ENCODE results near the gene INPP5A.

INPP5A gene

GRCh38 chr10:132514821-132515520 is 22.6 kb upstream of the INPP5A start:
- peaks cover 32% of the 10 kb centered on the region for H3K27me3 ChIP-seq (ENCODE audit: insufficient read depth, low read length)
- no peaks in the 10 kb centered on the region for H3K36me3 ChIP-seq (ENCODE audit: insufficient read depth, low read length)
- no peak overlapping the region for H3K4me3 ChIP-seq (ENCODE audit: low read length)
- H3K27ac ChIP-seq (ENCODE audit: low read depth, low read length) = no peak overlapping the region
- no peaks in the 10 kb centered on the region for H3K9me3 ChIP-seq (ENCODE audit: insufficient read depth, low read depth, low read length)
- no peak overlapping the region for H3K9ac ChIP-seq (ENCODE audit: low read depth, low read length)
- H3K4me1 ChIP-seq (ENCODE audit: insufficient read depth, low read length) = peaks cover 25% of the 10 kb centered on the region
- WGBS = 84% methylated on average over 20 of the region's 21 CpGs

GRCh38 chr10:132515811-132516726 is 21.5 kb upstream of the INPP5A start:
- peaks cover 42% of the 10 kb centered on the region for H3K27me3 ChIP-seq (ENCODE audit: insufficient read depth, low read length)
- H3K4me1 ChIP-seq (ENCODE audit: insufficient read depth, low read length) = peaks cover 25% of the 10 kb centered on the region
- H3K27ac ChIP-seq (ENCODE audit: low read depth, low read length) = no peak overlapping the region
- H3K36me3 ChIP-seq (ENCODE audit: insufficient read depth, low read length) = no peaks in the 10 kb centered on the region
- H3K9ac ChIP-seq (ENCODE audit: low read depth, low read length) = peak overlapping the region; percentile 67; the same call in 1 of the 2 replicates
- WGBS = 84% methylated on average over 19 of the region's 19 CpGs
- H3K4me3 ChIP-seq (ENCODE audit: low read length) = no peak overlapping the region
- no peaks in the 10 kb centered on the region for H3K9me3 ChIP-seq (ENCODE audit: insufficient read depth, low read depth, low read length)

GRCh38 chr10:132516771-132517725 is 20.5 kb upstream of the INPP5A start:
- H3K4me1 ChIP-seq (ENCODE audit: insufficient read depth, low read length) = peaks cover 25% of the 10 kb centered on the region
- H3K4me3 ChIP-seq (ENCODE audit: low read length) = peak overlapping the region; percentile 61
- WGBS = 22% methylated on average over 37 of the region's 37 CpGs
- H3K9me3 ChIP-seq (ENCODE audit: insufficient read depth, low read depth, low read length) = no peaks in the 10 kb centered on the region
- H3K36me3 ChIP-seq (ENCODE audit: insufficient read depth, low read length) = no peaks in the 10 kb centered on the region
- H3K27ac ChIP-seq (ENCODE audit: low read depth, low read length) = peak overlapping the region; percentile 81; the same call in 1 of the 2 replicates
- peaks cover 42% of the 10 kb centered on the region for H3K27me3 ChIP-seq (ENCODE audit: insufficient read depth, low read length)
- peak overlapping the region; percentile 67 for H3K9ac ChIP-seq (ENCODE audit: low read depth, low read length)

GRCh38 chr10:132517951-132518521 is 19.6 kb upstream of the INPP5A start:
- Histone ChIP-seq H3K27me3 (ENCODE audit: insufficient read depth, low read length) (peaks cover 43% of the 10 kb centered on the region), H3K27ac (ENCODE audit: low read depth, low read length) (no peak overlapping the region; the same call in 1 of the 2 replicates), H3K9me3 (ENCODE audit: insufficient read depth, low read depth, low read length) (no peaks in the 10 kb centered on the region), H3K9ac (ENCODE audit: low read depth, low read length) (no peak overlapping the region), H3K4me1 (ENCODE audit: insufficient read depth, low read length) (peaks cover 25% of the 10 kb centered on the region), H3K4me3 (ENCODE audit: low read length) (peak overlapping the region; percentile 61), H3K36me3 (ENCODE audit: insufficient read depth, low read length) (no peaks in the 10 kb centered on the region)
- WGBS = 6% methylated on average over 15 of the region's 16 CpGs

- Histone ChIP-seq H3K4me3 (ENCODE audit: low read length) (peak overlapping the region; percentile 61), H3K4me1 (ENCODE audit: insufficient read depth, low read length) (peaks cover 25% of the 10 kb centered on the region), H3K9me3 (ENCODE audit: insufficient read depth, low read depth, low read length) (no peaks in the 10 kb centered on the region), H3K36me3 (ENCODE audit: insufficient read depth, low read length) (no peaks in the 10 kb centered on the region), H3K27ac (ENCODE audit: low read depth, low read length) (peak overlapping the region; percentile 3; the same call in 1 of the 2 replicates), H3K9ac (ENCODE audit: low read depth, low read length) (peak overlapping the region; percentile 11), H3K27me3 (ENCODE audit: insufficient read depth, low read length) (peaks cover 45% of the 10 kb centered on the region)
- WGBS = 6% methylated on average over 29 of the region's 29 CpGs
These were observed 18.8 kb upstream of the INPP5A start for GRCh38 chr10:132518572-132519381.

- Histone ChIP-seq H3K9me3 (ENCODE audit: insufficient read depth, low read depth, low read length) (no peaks in the 10 kb centered on the region), H3K4me1 (ENCODE audit: insufficient read depth, low read length) (peaks cover 25% of the 10 kb centered on the region), H3K27ac (ENCODE audit: low read depth, low read length) (no peak overlapping the region), H3K27me3 (ENCODE audit: insufficient read depth, low read length) (peaks cover 52% of the 10 kb centered on the region), H3K9ac (ENCODE audit: low read depth, low read length) (no peak overlapping the region), H3K36me3 (ENCODE audit: insufficient read depth, low read length) (no peaks in the 10 kb centered on the region), H3K4me3 (ENCODE audit: low read length) (peak overlapping the region; percentile 61)
- WGBS = 72% methylated on average over 30 of the region's 30 CpGs
These were observed 18.0 kb upstream of the INPP5A start for GRCh38 chr10:132519382-132520176.

- peaks cover 25% of the 10 kb centered on the region for H3K4me1 ChIP-seq (ENCODE audit: insufficient read depth, low read length)
- H3K9ac ChIP-seq (ENCODE audit: low read depth, low read length) = no peak overlapping the region
- no peaks in the 10 kb centered on the region for H3K36me3 ChIP-seq (ENCODE audit: insufficient read depth, low read length)
- H3K9me3 ChIP-seq (ENCODE audit: insufficient read depth, low read depth, low read length) = no peaks in the 10 kb centered on the region
- H3K27me3 ChIP-seq (ENCODE audit: insufficient read depth, low read length) = peaks cover 53% of the 10 kb centered on the region
- 90% methylated on average over 17 of the region's 17 CpGs for WGBS
- H3K4me3 ChIP-seq (ENCODE audit: low read length) = no peak overlapping the region
- H3K27ac ChIP-seq (ENCODE audit: low read depth, low read length) = no peak overlapping the region
These were observed 17.3 kb upstream of the INPP5A start for GRCh38 chr10:132520177-132520811.

GRCh38 chr10:132521041-132521465 is 16.5 kb upstream of the INPP5A start:
- Histone ChIP-seq H3K27ac (ENCODE audit: low read depth, low read length) (no peak overlapping the region), H3K9ac (ENCODE audit: low read depth, low read length) (no peak overlapping the region), H3K9me3 (ENCODE audit: insufficient read depth, low read depth, low read length) (no peaks in the 10 kb centered on the region), H3K4me3 (ENCODE audit: low read length) (no peak overlapping the region), H3K36me3 (ENCODE audit: insufficient read depth, low read length) (no peaks in the 10 kb centered on the region), H3K4me1 (ENCODE audit: insufficient read depth, low read length) (peaks cover 25% of the 10 kb centered on the region), H3K27me3 (ENCODE audit: insufficient read depth, low read length) (peaks cover 53% of the 10 kb centered on the region)
- WGBS = 87% methylated on average over 14 of the region's 14 CpGs

- Histone ChIP-seq H3K36me3 (ENCODE audit: insufficient read depth, low read length) (no peaks in the 10 kb centered on the region), H3K27ac (ENCODE audit: low read depth, low read length) (no peak overlapping the region), H3K9me3 (ENCODE audit: insufficient read depth, low read depth, low read length) (no peaks in the 10 kb centered on the region), H3K9ac (ENCODE audit: low read depth, low read length) (no peak overlapping the region), H3K4me3 (ENCODE audit: low read length) (no peak overlapping the region), H3K4me1 (ENCODE audit: insufficient read depth, low read length) (peaks cover 20% of the 10 kb centered on the region), H3K27me3 (ENCODE audit: insufficient read depth, low read length) (peaks cover 48% of the 10 kb centered on the region)
- 93% methylated on average over 19 of the region's 19 CpGs for WGBS
These were observed 16.0 kb upstream of the INPP5A start for GRCh38 chr10:132521466-132522102.

Data from HUES64 (cell line).